ENCODE data around the gene KLHL29.

Gene KLHL29

GRCh38 chr2:23476786-23477185, 91.8 kb downstream of the KLHL29 start:
- DNase-seq (ENCODE audit: low read depth), result no peak

- DNase-seq (ENCODE audit: low read depth), result no peak
Measured at GRCh38 chr2:23477392-23477791, 92.4 kb downstream of the KLHL29 start.

- DNase-seq (ENCODE audit: low read depth), result no peak
Measured at GRCh38 chr2:23478087-23478932, 93.3 kb downstream of the KLHL29 start.

GRCh38 chr2:23478933-23479683, 94.1 kb downstream of the KLHL29 start:
- DNase-seq (ENCODE audit: low read depth), result no peak

- DNase-seq (ENCODE audit: low read depth), result peak; percentile 75
Measured at GRCh38 chr2:23480957-23481797, 96.2 kb downstream of the KLHL29 start.

- no peak for DNase-seq (ENCODE audit: low read depth)
Measured at GRCh38 chr2:23482188-23482587, 97.2 kb downstream of the KLHL29 start.

GRCh38 chr2:23482607-23483006, 97.6 kb downstream of the KLHL29 start:
- no peak for DNase-seq (ENCODE audit: low read depth)

GRCh38 chr2:23483791-23484190, 98.8 kb downstream of the KLHL29 start:
- no peak for DNase-seq (ENCODE audit: low read depth)

- DNase-seq (ENCODE audit: low read depth), result no peak
Measured at GRCh38 chr2:23484275-23484674, 99.3 kb downstream of the KLHL29 start.

GRCh38 chr2:23484767-23485166, 99.8 kb downstream of the KLHL29 start:
- no peak for DNase-seq (ENCODE audit: low read depth)

GRCh38 chr2:23485261-23485660, 100.3 kb downstream of the KLHL29 start:
- no peak for DNase-seq (ENCODE audit: low read depth)

- DNase-seq (ENCODE audit: low read depth), result no peak
Measured at GRCh38 chr2:23485841-23486683, 101.1 kb downstream of the KLHL29 start.

GRCh38 chr2:23486684-23487075, 101.7 kb downstream of the KLHL29 start:
- DNase-seq (ENCODE audit: low read depth), result peak; percentile 17

GRCh38 chr2:23487735-23488492, 102.9 kb downstream of the KLHL29 start:
- DNase-seq (ENCODE audit: low read depth), result peak; percentile 66

GRCh38 chr2:23488584-23488983, 103.6 kb downstream of the KLHL29 start:
- no peak for DNase-seq (ENCODE audit: low read depth)

GRCh38 chr2:23489471-23490322, 104.7 kb downstream of the KLHL29 start:
- DNase-seq (ENCODE audit: low read depth), result no peak

GRCh38 chr2:23491591-23492336, 106.8 kb downstream of the KLHL29 start:
- DNase-seq (ENCODE audit: low read depth), result no peak

GRCh38 chr2:23492337-23492675, 107.3 kb downstream of the KLHL29 start:
- no peak for DNase-seq (ENCODE audit: low read depth)

GRCh38 chr2:23492921-23493320, 107.9 kb downstream of the KLHL29 start:
- no peak for DNase-seq (ENCODE audit: low read depth)
